Panc1 (cell line): Measurements from ENCODE around the gene OVAAL. TPM values are rescaled to one million over a fixed set of nuclear protein-coding genes. Genes with fewer than 3 reads are reported as not detected.

Experiments used
- ATAC-seq: fragments of 200-7000 bp; cut with Tn5 transposase; 2 replicates; pipeline ENCODE4 v1.9.1; 2020; ENCODE audit warnings: mild to moderate bottlenecking, moderate library complexity
- BruUV-seq: library from RNA; stranded (reverse); fragments of 400-500 nt; replicated peaks from 2 replicates; lab custom pipeline; 2021; lab: Mats Ljungman, UMichigan
- CTCF ChIA-PET: fragments of 300-600 bp; sonication (Branson Sonifier 250); formaldehyde crosslinking; loops from one replicate; lab custom pipeline; 2022; ENCODE audit warnings: antibody characterized with exemption; lab: Charles Lee
- POLR2A ChIA-PET: fragments of 300-600 bp; sonication (Branson Sonifier 250); formaldehyde crosslinking; loops from one replicate; lab custom pipeline; 2022; ENCODE audit warnings: antibody characterized with exemption; lab: Charles Lee
- DNase-seq: peaks from one replicate; pipeline ENCODE4 v3.0.0-alpha.2; 2010; ENCODE audit warnings: low read depth, low spot score
- H3K27ac ChIP-seq: 2 replicates; pipeline ENCODE4 v1.5.1; 2011; ENCODE audit warnings: mild to moderate bottlenecking, low read length, inconsistent platforms
- H3K27me3 ChIP-seq: fragments of 200-500 bp; sonication (Bioruptor generic); 2 replicates; pipeline ENCODE4 v1.6.0; 2014; ENCODE audit warnings: low read length, inconsistent platforms; ENCODE audit not compliant: control insufficient read depth, insufficient read depth
- H3K36me3 ChIP-seq: fragments of 200-500 bp; sonication (Bioruptor generic); 2 replicates; pipeline ENCODE4 v1.5.1; 2014; ENCODE audit warnings: inconsistent platforms, mild to moderate bottlenecking, low read length, moderate library complexity; ENCODE audit not compliant: control insufficient read depth, insufficient read depth
- H3K4me1 ChIP-seq: 2 replicates; pipeline ENCODE4 v1.5.1; 2011; ENCODE audit warnings: inconsistent platforms, mild to moderate bottlenecking, low read length, moderate library complexity; ENCODE audit not compliant: control insufficient read depth, insufficient read depth
- H3K4me3 ChIP-seq, 2 experiments: 2 replicates each; pipeline ENCODE4 v1.5.1; 2011 to 2012; ENCODE audit warnings: low read depth in 2 of 2, low read length in 2 of 2, mild to moderate bottlenecking in 2 of 2, inconsistent platforms in 1 of 2, moderate library complexity in 1 of 2
- H3K9me3 ChIP-seq: fragments of 200-500 bp; sonication (Bioruptor generic); 2 replicates; pipeline ENCODE4 v1.5.1; 2014; ENCODE audit warnings: low read depth, mild to moderate bottlenecking, inconsistent platforms, low read length, moderate library complexity; ENCODE audit not compliant: control insufficient read depth, insufficient read depth
- POLR2AphosphoS5 ChIP-seq: IDR thresholded peaks from 2 replicates; pipeline ENCODE4 v1.6.1; 2012; ENCODE audit warnings: mild to moderate bottlenecking, low read depth, low read length, moderate library complexity
- SIN3A ChIP-seq: IDR thresholded peaks from 2 replicates; pipeline ENCODE4 v1.6.1; 2012; ENCODE audit warnings: low read depth, mild to moderate bottlenecking, low read length, moderate library complexity, borderline replicate concordance; ENCODE audit not compliant: insufficient read depth
- TCF7L2 ChIP-seq: IDR thresholded peaks from 2 replicates; pipeline ENCODE4 v1.6.1; 2011; ENCODE audit warnings: mild to moderate bottlenecking, low read depth, low read length, inconsistent platforms
- in situ Hi-C: cut with HindIII; loops from 2 replicates; pipeline ENCODE4 v1.10.0; 2016; ENCODE audit warnings: low sequenced_read_pairs, low pct_unique_long_range_greater_than_20kb
- intact Hi-C: fragments of 100-400 bp; cut with micrococcal nuclease; formaldehyde crosslinking; loops from one replicate; pipeline ENCODE4 v1.10.0; 2022; ENCODE audit not compliant: unreplicated experiment
- total RNA-seq: library from RNA; stranded (reverse); gene quantifications from one replicate; pipeline ENCODE4 v1.2.1, GENCODE V29; 2021; ENCODE audit not compliant: unreplicated experiment
- TF ChIP-seq, protein P1 (sequence below): fragments of 450-650 bp; IDR thresholded peaks from 2 replicates; pipeline ENCODE4 v1.5.1; 2017; ENCODE audit warnings: mild to moderate bottlenecking
- TF ChIP-seq, protein P2 (sequence below), 2 experiments: IDR thresholded peaks; 2 replicates each; pipeline ENCODE4 v1.6.1; 2011 to 2012; ENCODE audit warnings: low read depth in 2 of 2, control low read depth in 1 of 2, low read length in 1 of 2, mild to moderate bottlenecking in 1 of 2, moderate library complexity in 1 of 2; ENCODE audit not compliant: insufficient read depth in 1 of 2

The OVAAL gene
- total RNA-seq, 1 experiment from 2014 or later: not detected

DNA sequence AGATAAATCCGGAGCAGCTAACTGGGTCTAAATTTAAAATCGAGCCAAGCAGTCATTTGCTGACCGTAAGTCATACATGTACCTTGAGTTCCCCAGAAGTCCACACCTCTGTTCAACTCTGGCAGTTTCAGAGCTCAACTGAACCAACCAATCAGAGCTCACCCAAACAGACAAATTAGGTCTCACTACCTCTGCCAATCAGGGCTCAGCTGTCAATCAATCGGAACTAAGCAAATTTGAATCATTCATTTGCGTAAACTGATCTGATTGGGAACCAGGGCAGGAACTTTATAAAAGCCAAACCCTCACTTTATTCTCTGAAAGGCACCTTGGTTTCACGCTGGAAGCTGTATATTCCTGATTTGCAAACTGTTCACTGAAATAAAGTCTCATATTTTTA is 45.2 kb upstream of the OVAAL start:
- no peaks in the 10 kb centered on the region for H3K27me3 ChIP-seq
- no peak overlapping the region for H3K27ac ChIP-seq
- no peak for TF ChIP-seq SIN3A
- TF ChIP-seq, protein P1, sequence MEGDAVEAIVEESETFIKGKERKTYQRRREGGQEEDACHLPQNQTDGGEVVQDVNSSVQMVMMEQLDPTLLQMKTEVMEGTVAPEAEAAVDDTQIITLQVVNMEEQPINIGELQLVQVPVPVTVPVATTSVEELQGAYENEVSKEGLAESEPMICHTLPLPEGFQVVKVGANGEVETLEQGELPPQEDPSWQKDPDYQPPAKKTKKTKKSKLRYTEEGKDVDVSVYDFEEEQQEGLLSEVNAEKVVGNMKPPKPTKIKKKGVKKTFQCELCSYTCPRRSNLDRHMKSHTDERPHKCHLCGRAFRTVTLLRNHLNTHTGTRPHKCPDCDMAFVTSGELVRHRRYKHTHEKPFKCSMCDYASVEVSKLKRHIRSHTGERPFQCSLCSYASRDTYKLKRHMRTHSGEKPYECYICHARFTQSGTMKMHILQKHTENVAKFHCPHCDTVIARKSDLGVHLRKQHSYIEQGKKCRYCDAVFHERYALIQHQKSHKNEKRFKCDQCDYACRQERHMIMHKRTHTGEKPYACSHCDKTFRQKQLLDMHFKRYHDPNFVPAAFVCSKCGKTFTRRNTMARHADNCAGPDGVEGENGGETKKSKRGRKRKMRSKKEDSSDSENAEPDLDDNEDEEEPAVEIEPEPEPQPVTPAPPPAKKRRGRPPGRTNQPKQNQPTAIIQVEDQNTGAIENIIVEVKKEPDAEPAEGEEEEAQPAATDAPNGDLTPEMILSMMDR: no peak
- no peak for TF ChIP-seq TCF7L2
- TF ChIP-seq POLR2AphosphoS5: no peak
- TF ChIP-seq, protein P2, sequence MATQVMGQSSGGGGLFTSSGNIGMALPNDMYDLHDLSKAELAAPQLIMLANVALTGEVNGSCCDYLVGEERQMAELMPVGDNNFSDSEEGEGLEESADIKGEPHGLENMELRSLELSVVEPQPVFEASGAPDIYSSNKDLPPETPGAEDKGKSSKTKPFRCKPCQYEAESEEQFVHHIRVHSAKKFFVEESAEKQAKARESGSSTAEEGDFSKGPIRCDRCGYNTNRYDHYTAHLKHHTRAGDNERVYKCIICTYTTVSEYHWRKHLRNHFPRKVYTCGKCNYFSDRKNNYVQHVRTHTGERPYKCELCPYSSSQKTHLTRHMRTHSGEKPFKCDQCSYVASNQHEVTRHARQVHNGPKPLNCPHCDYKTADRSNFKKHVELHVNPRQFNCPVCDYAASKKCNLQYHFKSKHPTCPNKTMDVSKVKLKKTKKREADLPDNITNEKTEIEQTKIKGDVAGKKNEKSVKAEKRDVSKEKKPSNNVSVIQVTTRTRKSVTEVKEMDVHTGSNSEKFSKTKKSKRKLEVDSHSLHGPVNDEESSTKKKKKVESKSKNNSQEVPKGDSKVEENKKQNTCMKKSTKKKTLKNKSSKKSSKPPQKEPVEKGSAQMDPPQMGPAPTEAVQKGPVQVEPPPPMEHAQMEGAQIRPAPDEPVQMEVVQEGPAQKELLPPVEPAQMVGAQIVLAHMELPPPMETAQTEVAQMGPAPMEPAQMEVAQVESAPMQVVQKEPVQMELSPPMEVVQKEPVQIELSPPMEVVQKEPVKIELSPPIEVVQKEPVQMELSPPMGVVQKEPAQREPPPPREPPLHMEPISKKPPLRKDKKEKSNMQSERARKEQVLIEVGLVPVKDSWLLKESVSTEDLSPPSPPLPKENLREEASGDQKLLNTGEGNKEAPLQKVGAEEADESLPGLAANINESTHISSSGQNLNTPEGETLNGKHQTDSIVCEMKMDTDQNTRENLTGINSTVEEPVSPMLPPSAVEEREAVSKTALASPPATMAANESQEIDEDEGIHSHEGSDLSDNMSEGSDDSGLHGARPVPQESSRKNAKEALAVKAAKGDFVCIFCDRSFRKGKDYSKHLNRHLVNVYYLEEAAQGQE (IDR thresholded peaks at IDR 0.05; ENCODE audit: insufficient read depth in 1 of 2, low read depth in 2 of 2, low read length in 1 of 2): no peak
- peaks cover 5% of the 10 kb centered on the region; the same call in 1 of the 2 replicates for H3K4me1 ChIP-seq
- ATAC-seq (no peak), DNase-seq (no peak)
- no peaks in the 10 kb centered on the region for H3K36me3 ChIP-seq
- no TSS peak for BruUV-seq
- ChIA-PET CTCF (no interaction called here), POLR2A (no interaction called here)
- in situ Hi-C loops (no loop called here), intact Hi-C loops (no loop called here)
- H3K4me3 ChIP-seq: no peak overlapping the region
- no peaks in the 10 kb centered on the region for H3K9me3 ChIP-seq

DNA sequence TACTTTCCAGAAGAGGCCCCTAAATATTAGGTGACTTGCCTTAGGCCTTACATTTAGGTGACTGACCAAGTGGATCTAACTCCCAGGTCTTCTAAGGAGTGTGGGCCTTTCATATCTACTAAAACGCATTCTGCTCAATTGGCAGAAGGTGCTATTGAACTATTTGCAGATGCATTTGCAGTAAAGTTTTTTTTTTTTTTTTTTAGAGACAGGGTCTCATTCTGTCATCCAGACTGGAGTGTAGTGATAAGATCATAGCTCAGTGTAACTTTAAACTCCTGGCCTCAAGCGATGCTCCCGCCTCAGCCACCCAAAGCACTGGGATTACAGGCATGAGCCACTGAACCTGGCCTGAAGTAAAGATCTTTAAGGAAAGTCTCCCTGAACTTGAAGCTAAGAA is 43.4 kb upstream of the OVAAL start:
- in situ Hi-C loops: no loop called here
- H3K9me3 ChIP-seq: no peaks in the 10 kb centered on the region
- TF ChIP-seq, protein P2 (IDR thresholded peaks at IDR 0.05; ENCODE audit: insufficient read depth in 1 of 2, low read depth in 2 of 2, low read length in 1 of 2): no peak
- TF ChIP-seq, protein P1: no peak
- TF ChIP-seq TCF7L2 (no peak), POLR2AphosphoS5 (no peak), SIN3A (no peak)
- H3K36me3 ChIP-seq: no peaks in the 10 kb centered on the region
- intact Hi-C loops: loop anchor here (5.0 kb wide), 2 partner anchors 347 to 652 kb away; no protein-coding TSS in a partner anchor
- DNase-seq (no peak), ATAC-seq (no peak)
- H3K27ac ChIP-seq: no peak overlapping the region
- ChIA-PET POLR2A (interaction anchor here (0.5 kb wide), 1 partner anchor 507 kb away, joined by 10 read pairs; no protein-coding TSS in a partner anchor), CTCF (interaction anchor here (0.7 to 1.4 kb wide), 9 partner anchors 9 to 670 kb away, joined by 3 to 10 read pairs (median 6); partner anchors contain the start of gene ACBD6)
- H3K4me3 ChIP-seq: no peak overlapping the region
- H3K4me1 ChIP-seq: peaks cover 5% of the 10 kb centered on the region; the same call in 1 of the 2 replicates
- no TSS peak for BruUV-seq
- no peaks in the 10 kb centered on the region for H3K27me3 ChIP-seq
